ENCODE data around the gene SERTAD4.

- TF ChIP-seq MAX (IDR thresholded peaks at IDR 0.05) (no peak), USF1 (IDR thresholded peaks at IDR 0.05) (no peak), NFIC (IDR thresholded peaks at IDR 0.05) (no peak), TAF1 (IDR thresholded peaks at IDR 0.05; ENCODE audit: low read depth) (no peak)
Measured at GRCh38 chr1:210254298-210254697, 21.7 kb downstream of the SERTAD4 start.
